H9 (cell line): ENCODE data around the gene TH. TPM values are rescaled to one million over a fixed set of nuclear protein-coding genes. Genes with fewer than 3 reads are reported as not detected.

ENCODE experiments used
- DNase-seq: peaks from one replicate; pipeline ENCODE4 v3.0.0-alpha.2; 2017
- H2AFZ ChIP-seq: one replicate; pipeline ENCODE4 v1.6.1; 2013; ENCODE audit warnings: mild to moderate bottlenecking, low read length, control low read depth, moderate library complexity
- H2AK5ac ChIP-seq: 2 replicates; pipeline ENCODE4 v1.6.1; 2013; ENCODE audit warnings: low read length, control low read depth, mixed read lengths; ENCODE audit not compliant: insufficient read length
- H2BK120ac ChIP-seq: one replicate; pipeline ENCODE4 v1.6.1; 2013; ENCODE audit warnings: low read depth, mild to moderate bottlenecking, low read length, control low read depth, inconsistent platforms; ENCODE audit not compliant: poor library complexity, severe bottlenecking
- H2BK12ac ChIP-seq: 2 replicates; pipeline ENCODE4 v1.6.1; 2013; ENCODE audit warnings: low read length, control low read depth, mixed read lengths, low read depth; ENCODE audit not compliant: insufficient read length
- H2BK15ac ChIP-seq: 2 replicates; pipeline ENCODE4 v1.6.1; 2013; ENCODE audit warnings: low read depth, low read length, control low read depth
- H2BK20ac ChIP-seq: one replicate; pipeline ENCODE4 v1.6.1; 2013; ENCODE audit warnings: low read depth, mild to moderate bottlenecking, low read length, control low read depth, inconsistent platforms; ENCODE audit not compliant: poor library complexity, severe bottlenecking
- H2BK5ac ChIP-seq: 2 replicates; pipeline ENCODE4 v1.6.1; 2013; ENCODE audit warnings: low read length, control low read depth, mixed read lengths; ENCODE audit not compliant: insufficient read length
- H3K14ac ChIP-seq: 2 replicates; pipeline ENCODE4 v1.6.1; 2013; ENCODE audit warnings: low read length, control low read depth; ENCODE audit not compliant: insufficient read depth
- H3K18ac ChIP-seq: 2 replicates; pipeline ENCODE4 v1.6.1; 2013; ENCODE audit warnings: low read depth, mild to moderate bottlenecking, mixed read lengths, low read length, control low read depth; ENCODE audit not compliant: insufficient read length
- H3K23ac ChIP-seq: 2 replicates; pipeline ENCODE4 v1.6.1; 2013; ENCODE audit warnings: low read length, control low read depth, mixed read lengths, low read depth; ENCODE audit not compliant: insufficient read length
- H3K23me2 ChIP-seq: 2 replicates; pipeline ENCODE4 v1.6.1; 2013; ENCODE audit warnings: low read depth, mild to moderate bottlenecking, mixed read lengths, low read length, control low read depth; ENCODE audit not compliant: insufficient read length, poor library complexity, severe bottlenecking
- H3K27ac ChIP-seq: 2 replicates; pipeline ENCODE4 v1.5.1; 2013; ENCODE audit warnings: low read length, control low read depth, mixed read lengths, low read depth; ENCODE audit not compliant: insufficient read length
- H3K27me3 ChIP-seq: 2 replicates; pipeline ENCODE4 v1.6.1; 2013; ENCODE audit warnings: low read length, control low read depth, inconsistent platforms; ENCODE audit not compliant: insufficient read depth
- H3K4ac ChIP-seq: 2 replicates; pipeline ENCODE4 v1.6.1; 2013; ENCODE audit warnings: low read depth, mild to moderate bottlenecking, control low read depth, inconsistent platforms, low read length, moderate library complexity
- H3K4me1 ChIP-seq: 2 replicates; pipeline ENCODE4 v1.6.1; 2013; ENCODE audit warnings: low read length, control low read depth, inconsistent platforms; ENCODE audit not compliant: insufficient read depth
- H3K4me2 ChIP-seq: 2 replicates; pipeline ENCODE4 v1.6.1; 2013; ENCODE audit warnings: low read length, control low read depth, mixed read lengths; ENCODE audit not compliant: insufficient read length, insufficient read depth
- H3K56ac ChIP-seq: 2 replicates; pipeline ENCODE4 v1.6.1; 2013; ENCODE audit warnings: low read depth, mild to moderate bottlenecking, mixed read lengths, low read length, control low read depth; ENCODE audit not compliant: insufficient read length
- H3K79me1 ChIP-seq: 2 replicates; pipeline ENCODE4 v1.6.1; 2013; ENCODE audit warnings: low read depth, mild to moderate bottlenecking, moderate library complexity, low read length, control low read depth, inconsistent platforms; ENCODE audit not compliant: insufficient read depth, poor library complexity, severe bottlenecking
- H3K79me2 ChIP-seq: 2 replicates; pipeline ENCODE4 v1.6.1; 2013; ENCODE audit warnings: low read length, control low read depth, inconsistent platforms; ENCODE audit not compliant: insufficient read depth
- H3K9ac ChIP-seq: 2 replicates; pipeline ENCODE4 v1.6.1; 2013; ENCODE audit warnings: low read length, control low read depth, mixed read lengths; ENCODE audit not compliant: insufficient read length; ENCODE audit errors: extremely low read depth
- H3K9me3 ChIP-seq: one replicate; pipeline ENCODE4 v1.6.1; 2013; ENCODE audit warnings: low read depth, low read length, inconsistent platforms; ENCODE audit not compliant: control insufficient read depth
- H3T11ph ChIP-seq: one replicate; pipeline ENCODE4 v1.6.1; 2013; ENCODE audit warnings: mild to moderate bottlenecking, low read length, control low read depth, inconsistent platforms
- H4K20me1 ChIP-seq: one replicate; pipeline ENCODE4 v1.6.1; 2013; ENCODE audit not compliant: control insufficient read depth, insufficient read length, insufficient read depth
- H4K5ac ChIP-seq: 2 replicates; pipeline ENCODE4 v1.6.1; 2013; ENCODE audit warnings: low read depth, mild to moderate bottlenecking, mixed read lengths, low read length, control low read depth; ENCODE audit not compliant: insufficient read length
- H4K8ac ChIP-seq: replicated peaks from 2 replicates; pipeline ENCODE4 v1.6.1; 2013; ENCODE audit warnings: low read length, control low read depth, mixed read lengths, low read depth; ENCODE audit not compliant: insufficient read length
- H4K91ac ChIP-seq: 2 replicates; pipeline ENCODE4 v1.6.1; 2013; ENCODE audit warnings: low read depth, mild to moderate bottlenecking, moderate library complexity, mixed read lengths, low read length, control low read depth; ENCODE audit not compliant: insufficient read length
- H3K27ac Mint-ChIP-seq, 3 experiments: 2 replicates in 2 of 3; 3 replicates in 1 of 3; pipeline ENCODE4 v1.8.0; 2020 to 2021; ENCODE audit warnings: mixed read lengths in 3 of 3, mild to moderate bottlenecking in 1 of 3, moderate library complexity in 1 of 3
- H3K27me3 Mint-ChIP-seq: 2 replicates; pipeline ENCODE4 v1.8.0; 2021; ENCODE audit warnings: low read depth, mild to moderate bottlenecking, moderate library complexity, mixed read lengths
- H3K36me3 Mint-ChIP-seq, 3 experiments: 2 replicates in 2 of 3; 3 replicates in 1 of 3; pipeline ENCODE4 v1.8.0; 2020 to 2021; ENCODE audit warnings: low read depth in 3 of 3, mixed read lengths in 3 of 3; ENCODE audit not compliant: insufficient read depth in 1 of 3
- H3K4me1 Mint-ChIP-seq, 2 experiments: 2 replicates each; pipeline ENCODE4 v1.8.0; 2020; ENCODE audit warnings: mixed read lengths in 2 of 2
- H3K4me3 Mint-ChIP-seq, 2 experiments: 2 replicates in 1 of 2; 3 replicates in 1 of 2; pipeline ENCODE4 v1.8.0; 2020 to 2021; ENCODE audit warnings: mild to moderate bottlenecking in 2 of 2, mixed read lengths in 2 of 2, moderate library complexity in 1 of 2
- H3K9me3 Mint-ChIP-seq, 2 experiments: 2 replicates in 1 of 2; 3 replicates in 1 of 2; pipeline ENCODE4 v1.8.0; 2020; ENCODE audit warnings: mild to moderate bottlenecking in 2 of 2, mixed read lengths in 2 of 2, moderate library complexity in 1 of 2
- WGBS: extraction: QIAGEN DNeasy Blood & Tissue Kit; methylation state at CpG from one replicate; pipeline ENCODE4 v1.1.7; 2013; ENCODE audit warnings: missing lambda C conversion rate, low lambda C conversion rate, mixed read lengths; ENCODE audit not compliant: insufficient read length; ENCODE audit errors: extremely low coverage; 5-methylcytosine and 5-hydroxymethylcytosine counted together
- total RNA-seq: library from RNA; stranded (reverse); gene quantifications from 2 replicates; pipeline ENCODE4 v1.2.1, GENCODE V29; 2021
- TF ChIP-seq, protein P1 (sequence below): fragments of 200-600 bp; sonication (generic); conservative IDR thresholded peaks from 3 replicates; pipeline ENCODE4 v1.8.0; 2021; ENCODE audit warnings: antibody characterized with exemption, mild to moderate bottlenecking

The TH gene
- total RNA-seq, 1 experiment from 2014 or later, result not detected

DNA sequence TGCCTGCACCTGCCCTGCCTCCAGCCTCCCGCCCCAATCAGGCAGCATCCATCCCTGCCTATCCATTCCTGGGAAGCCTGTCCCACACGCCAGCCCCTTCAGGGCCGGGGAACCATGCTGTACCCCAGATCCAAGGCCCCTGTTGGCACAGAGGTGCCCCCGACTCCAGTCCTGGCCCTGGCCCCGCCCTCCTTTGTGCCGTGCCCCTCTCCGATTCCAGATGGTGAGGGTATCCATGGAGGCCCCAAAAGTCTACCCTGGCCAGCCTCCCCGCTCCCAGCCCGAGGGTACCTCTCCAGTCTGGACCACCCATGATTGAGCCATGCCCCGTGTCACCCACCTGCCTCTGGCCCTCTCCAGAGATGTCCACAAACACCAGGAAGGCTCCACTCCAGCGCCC is 2.7 kb upstream of the TH start:
- Histone ChIP-seq H4K8ac (no peak overlapping the region), H3K14ac (no peak overlapping the region), H3K79me2 (no peaks in the 10 kb centered on the region), H2BK120ac (no peak overlapping the region), H3K9ac (no peak overlapping the region), H3K79me1 (no peaks in the 10 kb centered on the region), H3K27ac (no peak overlapping the region), H3K4me1 (no peaks in the 10 kb centered on the region), H4K5ac (no peak overlapping the region), H2BK12ac (no peak overlapping the region), H3K4ac (no peak overlapping the region), H2BK5ac (no peak overlapping the region), H2BK15ac (no peak overlapping the region), H2AK5ac (no peak overlapping the region), H3K4me2 (no peak overlapping the region), H3K27me3 (no peaks in the 10 kb centered on the region; the same call in 1 of the 2 replicates), H4K91ac (no peak overlapping the region), H3K9me3 (no peaks in the 10 kb centered on the region), H3K18ac (no peak overlapping the region), H3T11ph (no peak overlapping the region), H2AFZ (no peak overlapping the region), H3K23ac (no peak overlapping the region), H3K23me2 (no peaks in the 10 kb centered on the region), H2BK20ac (no peak overlapping the region), H4K20me1 (no peaks in the 10 kb centered on the region), H3K56ac (no peak overlapping the region)
- Mint-ChIP-seq H3K4me1 (peaks cover 0 to 5% of the 10 kb centered on the region in 2 experiments; a peak in 1 of 4 replicates), H3K4me3 (no peak overlapping the region), H3K9me3 (peaks cover 0 to 2% of the 10 kb centered on the region in 2 experiments; a peak in 2 of 5 replicates), H3K27ac (no peak overlapping the region), H3K27me3 (peaks cover 13% of the 10 kb centered on the region), H3K36me3 (no peaks in the 10 kb centered on the region)
- WGBS, result no CpG with 5 or more reads among the region's 11 CpGs
- DNase-seq, result no peak
- TF ChIP-seq, protein P1, sequence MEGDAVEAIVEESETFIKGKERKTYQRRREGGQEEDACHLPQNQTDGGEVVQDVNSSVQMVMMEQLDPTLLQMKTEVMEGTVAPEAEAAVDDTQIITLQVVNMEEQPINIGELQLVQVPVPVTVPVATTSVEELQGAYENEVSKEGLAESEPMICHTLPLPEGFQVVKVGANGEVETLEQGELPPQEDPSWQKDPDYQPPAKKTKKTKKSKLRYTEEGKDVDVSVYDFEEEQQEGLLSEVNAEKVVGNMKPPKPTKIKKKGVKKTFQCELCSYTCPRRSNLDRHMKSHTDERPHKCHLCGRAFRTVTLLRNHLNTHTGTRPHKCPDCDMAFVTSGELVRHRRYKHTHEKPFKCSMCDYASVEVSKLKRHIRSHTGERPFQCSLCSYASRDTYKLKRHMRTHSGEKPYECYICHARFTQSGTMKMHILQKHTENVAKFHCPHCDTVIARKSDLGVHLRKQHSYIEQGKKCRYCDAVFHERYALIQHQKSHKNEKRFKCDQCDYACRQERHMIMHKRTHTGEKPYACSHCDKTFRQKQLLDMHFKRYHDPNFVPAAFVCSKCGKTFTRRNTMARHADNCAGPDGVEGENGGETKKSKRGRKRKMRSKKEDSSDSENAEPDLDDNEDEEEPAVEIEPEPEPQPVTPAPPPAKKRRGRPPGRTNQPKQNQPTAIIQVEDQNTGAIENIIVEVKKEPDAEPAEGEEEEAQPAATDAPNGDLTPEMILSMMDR, result no peak
